NCI-H187 (cell line): ENCODE measurements around the gene HNF4A.

ENCODE experiments used
- DNase-seq, 2 experiments: peaks; one replicate each; lab custom pipeline; 2025; lab: John Stamatoyannopoulos, UW

The HNF4A gene

DNA sequence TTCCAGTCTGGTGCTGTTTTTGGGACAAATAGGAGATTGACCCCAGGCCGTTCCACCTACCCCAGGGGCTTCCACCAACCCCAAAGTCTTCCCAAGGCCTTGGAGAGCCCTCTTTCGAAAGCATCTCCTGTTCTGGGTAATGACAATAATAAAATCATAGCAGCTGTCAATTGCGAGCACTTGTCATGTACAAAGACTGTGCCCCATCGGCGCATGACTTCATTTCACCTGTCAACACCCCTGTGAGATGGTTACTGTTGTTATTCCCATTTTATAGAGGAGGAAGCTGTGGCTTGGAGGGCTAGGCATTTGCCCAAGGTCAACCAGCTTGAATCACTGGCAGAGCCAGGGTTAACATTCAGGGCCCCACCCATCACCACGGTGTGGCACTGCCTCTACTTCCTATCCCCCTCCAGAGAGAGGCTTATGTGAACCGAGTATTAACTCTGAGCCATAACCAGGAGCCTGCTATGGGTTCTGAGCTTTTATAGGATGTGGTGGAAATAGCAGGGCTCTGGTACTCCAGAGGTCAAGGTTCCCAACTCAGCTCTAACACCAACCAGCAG lies 51.2 kb downstream of the HNF4A start:
- DNase-seq = no peak

DNA sequence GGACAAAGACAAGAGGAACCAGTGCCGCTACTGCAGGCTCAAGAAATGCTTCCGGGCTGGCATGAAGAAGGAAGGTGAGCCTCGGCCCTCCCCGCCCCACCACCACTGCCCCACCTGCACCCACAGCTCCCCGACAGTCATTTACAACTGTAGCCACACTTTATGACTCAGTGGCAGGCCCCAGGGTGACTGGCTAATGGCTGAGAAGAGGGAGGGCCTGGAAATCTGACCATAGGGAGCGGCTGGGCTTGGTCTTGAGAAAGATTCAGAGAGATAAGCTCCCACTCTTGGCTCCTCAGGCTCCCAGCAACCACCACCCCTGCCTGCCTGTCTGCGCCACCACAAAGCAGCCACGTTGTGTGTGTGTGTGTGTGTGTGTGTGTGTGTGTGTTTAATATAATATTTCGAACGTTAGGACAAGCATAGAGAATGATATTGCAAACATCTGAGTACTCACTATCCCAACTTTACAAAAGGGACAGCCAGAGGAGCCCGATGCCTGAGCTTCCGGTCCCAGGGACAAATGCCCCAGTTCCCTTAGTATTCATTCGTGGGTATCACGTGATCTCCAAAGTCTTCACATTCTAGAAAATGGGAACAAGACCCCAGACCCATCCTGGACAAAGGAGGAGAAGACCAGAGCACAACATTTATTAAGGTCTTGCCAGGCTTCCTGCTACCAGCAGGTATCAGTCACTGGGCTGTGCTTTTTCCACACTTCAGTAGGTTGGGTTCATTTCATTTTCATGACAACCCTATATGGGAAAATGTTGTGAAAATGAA lies 52.1 kb downstream of the HNF4A start:
- no peak for DNase-seq

DNA sequence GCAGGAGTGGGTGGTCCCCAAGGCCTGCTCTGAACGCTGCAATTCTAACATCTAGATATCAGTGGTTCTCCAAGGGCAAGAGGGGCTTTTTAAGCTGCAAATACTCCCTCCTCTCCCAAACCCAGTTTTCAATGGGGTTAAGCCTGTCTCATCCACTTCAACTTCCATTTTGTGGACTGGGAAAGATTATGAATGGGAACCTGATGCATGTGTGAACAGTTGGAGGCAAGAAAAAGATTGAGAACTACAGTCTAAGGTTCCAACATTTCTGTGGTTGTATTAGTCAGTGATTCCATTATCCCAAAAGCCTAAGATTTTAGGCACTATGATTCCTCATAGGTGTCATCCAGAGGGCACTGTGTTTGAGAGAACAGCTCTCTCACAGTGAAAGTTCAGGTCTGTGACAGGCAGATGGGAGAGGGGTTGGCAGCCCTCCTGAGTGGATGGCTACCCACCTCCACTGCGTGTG lies 53.7 kb downstream of the HNF4A start:
- DNase-seq = no peak

- no peak for DNase-seq
Measured at GRCh38 chr20:44410583-44411019, 55.1 kb downstream of the HNF4A start.

- no peak for DNase-seq
Measured at GRCh38 chr20:44411020-44411756, 55.7 kb downstream of the HNF4A start.

- DNase-seq = no peak
Measured at GRCh38 chr20:44411757-44412401, 56.4 kb downstream of the HNF4A start.

GRCh38 chr20:44412402-44413144 lies 57.1 kb downstream of the HNF4A start:
- DNase-seq = no peak

DNA sequence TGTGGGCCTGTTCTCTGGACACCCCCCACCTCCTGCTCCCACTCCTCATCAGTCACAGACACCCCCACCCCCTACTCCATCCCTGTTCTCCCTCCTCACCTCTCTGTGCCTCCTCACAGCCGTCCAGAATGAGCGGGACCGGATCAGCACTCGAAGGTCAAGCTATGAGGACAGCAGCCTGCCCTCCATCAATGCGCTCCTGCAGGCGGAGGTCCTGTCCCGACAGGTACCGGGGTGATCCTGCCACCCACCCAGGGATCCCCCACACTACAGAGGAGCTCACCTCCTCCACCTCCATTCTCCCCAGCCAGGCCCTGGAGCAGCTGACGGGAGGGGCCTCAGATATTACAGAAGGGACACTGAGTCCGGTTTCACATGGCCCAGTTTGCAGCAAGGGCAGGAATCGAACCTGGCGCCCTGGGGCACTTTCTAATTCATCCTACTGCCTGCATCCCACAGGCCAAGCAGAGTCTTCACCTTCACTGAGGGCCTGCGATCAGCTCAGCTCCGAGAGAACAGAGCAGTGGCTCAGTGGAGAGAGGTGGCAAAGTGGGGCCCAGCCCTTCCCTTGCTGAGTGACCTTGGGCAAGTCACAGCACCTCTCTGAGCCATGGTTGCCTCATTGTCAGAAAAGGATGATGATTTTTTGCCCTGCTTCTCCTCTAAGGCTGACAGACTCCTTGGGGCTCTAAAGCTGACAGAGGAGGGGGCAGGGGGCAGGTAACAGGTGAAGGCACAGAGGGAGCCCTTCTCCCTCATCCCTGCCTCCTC lies 58.3 kb downstream of the HNF4A start:
- DNase-seq = no peak

- no peak for DNase-seq
Measured at GRCh38 chr20:44414346-44414714, 58.8 kb downstream of the HNF4A start.

DNA sequence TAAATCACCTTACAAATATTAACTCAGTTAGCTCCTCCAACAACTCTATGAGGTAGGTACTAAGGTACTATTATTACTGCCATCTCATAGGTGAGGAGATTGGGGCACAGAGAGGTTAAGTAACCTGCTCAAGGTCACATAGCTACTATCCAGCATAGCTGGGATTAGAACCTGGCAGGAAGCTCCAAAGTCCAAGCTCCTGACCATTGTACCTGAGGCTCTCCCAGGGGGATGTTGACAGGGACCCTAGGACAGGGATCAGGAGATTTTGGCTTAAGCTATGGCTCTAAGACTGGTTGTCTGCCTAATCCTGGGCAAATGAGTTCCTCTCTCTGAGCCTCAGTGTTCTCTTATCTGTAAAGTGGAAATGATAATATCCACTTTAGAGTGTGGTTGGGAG lies 59.3 kb downstream of the HNF4A start:
- DNase-seq = no peak

DNA sequence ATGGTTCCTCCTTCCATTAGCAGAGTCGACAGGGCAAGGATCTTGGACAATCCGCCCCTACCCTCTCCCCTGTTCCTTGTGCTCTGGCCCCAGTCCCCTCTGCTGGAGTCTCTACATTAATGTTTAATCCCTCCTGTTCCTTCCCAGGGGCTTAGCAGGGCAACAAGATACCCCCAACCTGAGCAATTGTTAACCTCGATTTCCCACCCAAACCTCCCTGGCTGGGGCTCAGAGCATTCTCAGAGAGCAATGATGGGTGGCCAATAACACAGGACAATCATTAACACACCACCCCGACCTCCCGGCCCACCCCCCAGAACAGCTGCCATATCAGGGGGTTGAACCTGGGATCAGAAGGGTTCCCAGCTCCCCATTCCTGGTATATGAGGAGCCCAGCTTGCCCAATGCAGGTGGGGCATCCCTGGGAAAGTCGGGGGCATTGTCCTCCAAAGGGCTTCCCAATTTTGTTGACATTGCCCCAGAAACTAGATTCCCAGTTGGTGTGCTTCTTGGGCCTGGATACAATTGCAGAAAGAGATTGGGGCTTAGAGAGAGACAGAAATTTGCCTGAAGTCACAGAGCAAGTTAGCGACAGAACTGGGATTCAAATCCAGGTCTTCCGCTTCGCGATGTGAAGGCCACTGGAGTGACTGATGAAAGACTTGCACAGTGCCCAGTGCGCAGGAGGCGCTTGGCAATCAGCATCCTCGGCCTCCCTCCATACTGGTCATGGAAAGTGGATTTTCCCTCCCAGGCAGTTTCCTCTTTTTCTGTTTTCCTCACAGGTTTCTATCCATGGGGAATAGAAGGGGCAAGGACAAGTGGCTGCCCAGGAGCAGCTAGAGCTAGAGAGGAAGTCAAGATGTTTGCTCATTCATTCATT lies 60.6 kb downstream of the HNF4A start:
- no peak for DNase-seq

- DNase-seq = no peak
Measured at GRCh38 chr20:44418069-44418905, 62.8 kb downstream of the HNF4A start.

DNA sequence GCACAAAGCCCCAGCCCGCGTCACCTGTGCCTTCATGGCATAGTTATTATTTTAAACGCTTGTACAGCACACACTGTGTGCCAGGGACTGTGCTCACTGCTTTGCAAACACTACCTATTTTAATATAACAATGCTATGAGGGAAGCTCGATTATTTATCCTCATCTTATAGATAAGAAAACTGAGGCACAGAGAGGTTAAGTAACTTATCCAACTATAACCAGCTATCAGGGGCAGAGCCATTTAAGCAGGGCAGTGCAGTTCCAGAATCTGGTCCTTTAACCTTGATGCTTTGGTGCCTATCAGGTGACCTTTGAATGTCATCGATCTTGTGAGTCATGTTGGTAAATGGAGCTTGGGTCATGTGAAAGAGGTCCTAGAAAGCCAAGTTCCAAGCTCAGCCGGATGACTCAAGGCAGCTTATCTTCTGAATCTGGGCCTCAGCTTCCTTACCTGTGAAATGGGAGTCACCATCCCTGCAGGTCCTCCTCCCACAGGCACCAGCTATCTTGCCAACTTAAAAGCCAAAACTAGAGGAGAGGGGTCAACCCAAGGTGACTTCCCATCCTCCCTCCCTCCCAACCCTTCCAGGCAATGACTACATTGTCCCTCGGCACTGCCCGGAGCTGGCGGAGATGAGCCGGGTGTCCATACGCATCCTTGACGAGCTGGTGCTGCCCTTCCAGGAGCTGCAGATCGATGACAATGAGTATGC lies 63.8 kb downstream of the HNF4A start:
- DNase-seq = no peak

DNA sequence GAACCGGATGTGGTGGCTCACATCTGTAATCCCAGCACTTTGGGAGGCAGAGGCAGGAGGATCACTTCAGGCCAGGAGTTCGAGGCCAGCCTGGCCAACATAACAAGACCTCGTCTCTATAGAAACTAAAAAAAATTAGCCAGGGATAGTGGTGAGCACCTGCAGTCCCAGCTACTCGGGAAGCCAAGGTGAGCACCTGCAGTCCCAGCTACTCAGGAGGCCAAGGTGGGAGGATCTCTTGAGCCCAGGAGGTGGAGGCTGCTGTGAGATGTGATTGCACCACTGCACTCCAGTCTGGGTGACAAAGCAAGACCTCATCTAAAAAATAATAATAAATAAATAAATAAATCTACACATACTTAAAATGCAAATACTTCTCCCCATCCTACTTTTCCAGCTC lies 65.0 kb downstream of the HNF4A start:
- no peak for DNase-seq

DNA sequence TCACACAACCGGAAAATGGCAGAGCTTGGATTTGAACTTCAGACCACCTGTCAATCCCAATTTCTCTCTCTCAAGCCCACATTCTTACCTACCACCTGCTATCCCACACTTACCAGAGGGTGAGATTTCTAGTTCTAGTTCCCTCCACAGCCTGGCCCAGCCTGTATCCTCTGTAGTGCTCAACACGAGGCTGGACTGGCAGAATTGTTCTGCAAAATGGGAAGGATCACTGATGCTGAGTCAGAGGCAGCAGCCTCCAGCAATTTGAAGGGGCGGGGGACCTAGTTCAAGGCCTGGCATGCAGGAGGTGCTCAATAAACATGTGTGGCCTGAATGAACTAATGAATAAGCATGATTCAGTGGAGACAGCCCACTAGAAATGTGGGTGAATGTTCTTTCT lies 66.6 kb downstream of the HNF4A start:
- DNase-seq = no peak

GRCh38 chr20:44423480-44423879 lies 68.0 kb downstream of the HNF4A start:
- DNase-seq = no peak

DNA sequence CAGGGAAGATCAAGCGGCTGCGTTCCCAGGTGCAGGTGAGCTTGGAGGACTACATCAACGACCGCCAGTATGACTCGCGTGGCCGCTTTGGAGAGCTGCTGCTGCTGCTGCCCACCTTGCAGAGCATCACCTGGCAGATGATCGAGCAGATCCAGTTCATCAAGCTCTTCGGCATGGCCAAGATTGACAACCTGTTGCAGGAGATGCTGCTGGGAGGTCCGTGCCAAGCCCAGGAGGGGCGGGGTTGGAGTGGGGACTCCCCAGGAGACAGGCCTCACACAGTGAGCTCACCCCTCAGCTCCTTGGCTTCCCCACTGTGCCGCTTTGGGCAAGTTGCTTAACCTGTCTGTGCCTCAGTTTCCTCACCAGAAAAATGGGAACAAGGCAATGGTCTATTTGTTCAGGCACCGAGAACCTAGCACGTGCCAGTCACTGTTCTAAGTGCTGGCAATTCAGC lies 68.6 kb downstream of the HNF4A start:
- DNase-seq = no peak

GRCh38 chr20:44425923-44426322 lies 70.4 kb downstream of the HNF4A start:
- no peak for DNase-seq
